ENCODE measurements around the gene LLPH. TPM values are rescaled to one million over a fixed set of nuclear protein-coding genes. Genes with fewer than 3 reads are reported as not detected.

The LLPH gene
- total and polyA plus RNA-seq, 7 donors = 13.4 to 57.1 (median 24.1) TPM

GRCh38 chr12:66144791-66145754 is 14.5 kb upstream of the LLPH start:
- no peak overlapping the region for H3K4me3 ChIP-seq
- peaks cover 6 to 56% of the 10 kb centered on the region in 2 donors for H3K36me3 ChIP-seq (ENCODE audit: insufficient read depth in 1 of 2, low read depth in 1 of 2)
- H3K9me3 ChIP-seq = peaks cover 12% of the 10 kb centered on the region
- H3K27me3 ChIP-seq (ENCODE audit: insufficient read depth in 3 of 3, low read length in 2 of 3) = no peaks in the 10 kb centered on the region
- no peaks in the 10 kb centered on the region for H3K4me1 ChIP-seq
- intact Hi-C loops (cut with DNase I) = loop anchor here in 1 of 2 donors (10.0 kb wide), 1 partner anchor 260 kb away; no protein-coding TSS in a partner anchor
- TF ChIP-seq, protein P1, sequence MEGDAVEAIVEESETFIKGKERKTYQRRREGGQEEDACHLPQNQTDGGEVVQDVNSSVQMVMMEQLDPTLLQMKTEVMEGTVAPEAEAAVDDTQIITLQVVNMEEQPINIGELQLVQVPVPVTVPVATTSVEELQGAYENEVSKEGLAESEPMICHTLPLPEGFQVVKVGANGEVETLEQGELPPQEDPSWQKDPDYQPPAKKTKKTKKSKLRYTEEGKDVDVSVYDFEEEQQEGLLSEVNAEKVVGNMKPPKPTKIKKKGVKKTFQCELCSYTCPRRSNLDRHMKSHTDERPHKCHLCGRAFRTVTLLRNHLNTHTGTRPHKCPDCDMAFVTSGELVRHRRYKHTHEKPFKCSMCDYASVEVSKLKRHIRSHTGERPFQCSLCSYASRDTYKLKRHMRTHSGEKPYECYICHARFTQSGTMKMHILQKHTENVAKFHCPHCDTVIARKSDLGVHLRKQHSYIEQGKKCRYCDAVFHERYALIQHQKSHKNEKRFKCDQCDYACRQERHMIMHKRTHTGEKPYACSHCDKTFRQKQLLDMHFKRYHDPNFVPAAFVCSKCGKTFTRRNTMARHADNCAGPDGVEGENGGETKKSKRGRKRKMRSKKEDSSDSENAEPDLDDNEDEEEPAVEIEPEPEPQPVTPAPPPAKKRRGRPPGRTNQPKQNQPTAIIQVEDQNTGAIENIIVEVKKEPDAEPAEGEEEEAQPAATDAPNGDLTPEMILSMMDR (IDR thresholded peaks at IDR 0.05) = peak; percentile 56
- ATAC-seq (peak in 3 of 4 donors; percentile 65 to 86 (median 84)), DNase-seq (no peak)
- 51 to 58% (median 53%) methylated on average over 7 of the region's 7 CpGs for WGBS, 3 donors
- no peak overlapping the region for H3K27ac ChIP-seq

GRCh38 chr12:66143868-66144267 is 13.3 kb upstream of the LLPH start:
- TF ChIP-seq, protein P1 (IDR thresholded peaks at IDR 0.05) = no peak
- no peak overlapping the region for H3K27ac ChIP-seq
- no peaks in the 10 kb centered on the region for H3K4me1 ChIP-seq
- no peaks in the 10 kb centered on the region for H3K27me3 ChIP-seq (ENCODE audit: insufficient read depth in 3 of 3, low read length in 2 of 3)
- H3K36me3 ChIP-seq (ENCODE audit: insufficient read depth in 1 of 2, low read depth in 1 of 2) = peaks cover 11 to 65% of the 10 kb centered on the region in 2 donors
- no peak overlapping the region for H3K4me3 ChIP-seq
- H3K9me3 ChIP-seq = peaks cover 12% of the 10 kb centered on the region
- WGBS, 3 donors = 93 to 100% (median 100%) methylated on average over 1 of the region's 1 CpG
- intact Hi-C loops (cut with DNase I) = loop anchor here in 1 of 2 donors (10.0 kb wide), 1 partner anchor 261 kb away; no protein-coding TSS in a partner anchor
- DNase-seq = no peak
- ATAC-seq = peak in 3 of 4 donors; percentile 57 to 88 (median 74)

DNA sequence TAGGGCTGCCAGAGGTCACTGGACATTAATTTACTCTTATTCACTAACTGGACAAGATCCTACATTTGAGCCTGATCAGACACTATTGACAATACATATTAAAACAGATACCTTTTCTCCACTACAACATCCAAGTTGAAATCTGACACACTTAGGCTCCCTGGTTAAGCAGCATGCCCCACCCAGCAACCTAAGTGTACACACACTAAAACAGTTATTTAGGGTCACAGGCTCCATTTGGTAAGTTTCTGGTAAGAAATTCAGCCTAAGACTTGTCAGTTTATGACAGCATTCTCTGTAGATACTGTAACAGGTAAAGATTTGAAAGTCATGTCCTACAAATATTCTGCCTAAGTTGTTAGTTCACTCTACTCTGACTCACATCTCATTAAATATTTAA is 12.3 kb upstream of the LLPH start:
- TF ChIP-seq, protein P1 (IDR thresholded peaks at IDR 0.05) = no peak
- Histone ChIP-seq H3K27me3 (ENCODE audit: insufficient read depth in 3 of 3, low read length in 2 of 3) (no peaks in the 10 kb centered on the region), H3K4me1 (no peaks in the 10 kb centered on the region), H3K9me3 (peaks cover 12% of the 10 kb centered on the region), H3K4me3 (no peak overlapping the region), H3K27ac (no peak overlapping the region), H3K36me3 (ENCODE audit: insufficient read depth in 1 of 2, low read depth in 1 of 2) (peaks cover 11 to 65% of the 10 kb centered on the region in 2 donors)
- DNase-seq (no peak), ATAC-seq (no peak)
- intact Hi-C loops (cut with DNase I) = loop anchor here in 1 of 2 donors (10.0 kb wide), 1 partner anchor 262 kb away; no protein-coding TSS in a partner anchor

DNA sequence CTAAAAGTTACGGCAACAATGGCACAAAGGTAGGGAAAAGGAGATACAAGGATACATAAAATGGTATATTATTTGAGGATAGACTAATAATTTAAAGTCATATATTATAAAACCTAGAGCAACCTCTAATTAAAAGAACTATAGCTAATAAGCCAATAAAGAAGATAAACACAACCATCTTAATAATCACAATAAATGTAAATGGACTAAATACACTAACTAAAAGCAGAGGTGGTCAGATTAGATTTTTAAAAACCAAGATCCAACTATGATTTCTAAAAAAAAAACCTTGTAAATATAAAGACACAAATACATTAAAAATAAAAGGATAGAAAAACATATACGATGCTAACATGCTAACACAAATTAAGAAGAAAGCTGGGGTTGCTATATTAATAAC is 10.7 kb upstream of the LLPH start:
- peaks cover 11 to 65% of the 10 kb centered on the region in 2 donors for H3K36me3 ChIP-seq (ENCODE audit: insufficient read depth in 1 of 2, low read depth in 1 of 2)
- intact Hi-C loops (cut with DNase I) = loop anchor here in 1 of 2 donors (10.0 kb wide), 1 partner anchor 264 kb away; no protein-coding TSS in a partner anchor

More for the DNA sequence above, 10.7 kb upstream of the LLPH start:
- TF ChIP-seq, protein P1 (IDR thresholded peaks at IDR 0.05) = no peak
- 97 to 98% (median 98%) methylated on average over 2 of the region's 2 CpGs for WGBS, 3 donors
- Histone ChIP-seq H3K4me3 (no peak overlapping the region), H3K9me3 (peaks cover 12% of the 10 kb centered on the region), H3K27me3 (ENCODE audit: insufficient read depth in 3 of 3, low read length in 2 of 3) (no peaks in the 10 kb centered on the region), H3K4me1 (no peaks in the 10 kb centered on the region), H3K27ac (no peak overlapping the region)
- ATAC-seq (no peak), DNase-seq (no peak)

Data from psoas muscle (tissue), 8 donors.